Esophagus muscularis mucosa (tissue), 3 donors: ENCODE measurements around the gene CHRM5.

ENCODE experiments used
- POLR2A ChIP-seq: fragments of 450-650 bp; IDR thresholded peaks from one replicate; pipeline ENCODE4 v1.6.1; 2017; ENCODE audit warnings: antibody characterized with exemption, moderate library complexity, mild to moderate bottlenecking, low read depth
- POLR2AphosphoS5 ChIP-seq, 2 donors: sonication (generic); formaldehyde crosslinking; IDR thresholded peaks; one replicate each; pipeline ENCODE4 v1.6.1; 2017; ENCODE audit warnings: antibody characterized with exemption in 2 of 2
- TF ChIP-seq, protein P1 (sequence below), 3 experiments: fragments of 200-600 bp in 2 of 3; fragments of 450-650 bp in 1 of 3; sonication (generic) in 2 of 3; IDR thresholded peaks; one replicate each; pipeline ENCODE4 v1.5.1; 2017 to 2019; ENCODE audit warnings: antibody characterized with exemption in 3 of 3, mild to moderate bottlenecking in 2 of 3, moderate library complexity in 1 of 3

- TF ChIP-seq POLR2A (peak; percentile 9), POLR2AphosphoS5 (IDR thresholded peaks at IDR 0.05) (peak; percentile 91 to 93)
- TF ChIP-seq, protein P1, sequence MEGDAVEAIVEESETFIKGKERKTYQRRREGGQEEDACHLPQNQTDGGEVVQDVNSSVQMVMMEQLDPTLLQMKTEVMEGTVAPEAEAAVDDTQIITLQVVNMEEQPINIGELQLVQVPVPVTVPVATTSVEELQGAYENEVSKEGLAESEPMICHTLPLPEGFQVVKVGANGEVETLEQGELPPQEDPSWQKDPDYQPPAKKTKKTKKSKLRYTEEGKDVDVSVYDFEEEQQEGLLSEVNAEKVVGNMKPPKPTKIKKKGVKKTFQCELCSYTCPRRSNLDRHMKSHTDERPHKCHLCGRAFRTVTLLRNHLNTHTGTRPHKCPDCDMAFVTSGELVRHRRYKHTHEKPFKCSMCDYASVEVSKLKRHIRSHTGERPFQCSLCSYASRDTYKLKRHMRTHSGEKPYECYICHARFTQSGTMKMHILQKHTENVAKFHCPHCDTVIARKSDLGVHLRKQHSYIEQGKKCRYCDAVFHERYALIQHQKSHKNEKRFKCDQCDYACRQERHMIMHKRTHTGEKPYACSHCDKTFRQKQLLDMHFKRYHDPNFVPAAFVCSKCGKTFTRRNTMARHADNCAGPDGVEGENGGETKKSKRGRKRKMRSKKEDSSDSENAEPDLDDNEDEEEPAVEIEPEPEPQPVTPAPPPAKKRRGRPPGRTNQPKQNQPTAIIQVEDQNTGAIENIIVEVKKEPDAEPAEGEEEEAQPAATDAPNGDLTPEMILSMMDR (IDR thresholded peaks at IDR 0.05): peak in 1 of 3 experiments; percentile 36
Observed at GRCh38 chr15:34101366-34102174, 133.3 kb downstream of the CHRM5 start, which contains the start of the genes EMC7 and PGBD4.
